Activated T-cell treated with anti-CD3 and anti-CD28 coated beads for 24 hours (primary cell): ENCODE data around the gene GPR137.

Source experiments
- DNase-seq: peaks from one replicate; pipeline ENCODE4 v3.0.0-alpha.2; 2020; ENCODE audit warnings: low read depth

Gene GPR137

DNA sequence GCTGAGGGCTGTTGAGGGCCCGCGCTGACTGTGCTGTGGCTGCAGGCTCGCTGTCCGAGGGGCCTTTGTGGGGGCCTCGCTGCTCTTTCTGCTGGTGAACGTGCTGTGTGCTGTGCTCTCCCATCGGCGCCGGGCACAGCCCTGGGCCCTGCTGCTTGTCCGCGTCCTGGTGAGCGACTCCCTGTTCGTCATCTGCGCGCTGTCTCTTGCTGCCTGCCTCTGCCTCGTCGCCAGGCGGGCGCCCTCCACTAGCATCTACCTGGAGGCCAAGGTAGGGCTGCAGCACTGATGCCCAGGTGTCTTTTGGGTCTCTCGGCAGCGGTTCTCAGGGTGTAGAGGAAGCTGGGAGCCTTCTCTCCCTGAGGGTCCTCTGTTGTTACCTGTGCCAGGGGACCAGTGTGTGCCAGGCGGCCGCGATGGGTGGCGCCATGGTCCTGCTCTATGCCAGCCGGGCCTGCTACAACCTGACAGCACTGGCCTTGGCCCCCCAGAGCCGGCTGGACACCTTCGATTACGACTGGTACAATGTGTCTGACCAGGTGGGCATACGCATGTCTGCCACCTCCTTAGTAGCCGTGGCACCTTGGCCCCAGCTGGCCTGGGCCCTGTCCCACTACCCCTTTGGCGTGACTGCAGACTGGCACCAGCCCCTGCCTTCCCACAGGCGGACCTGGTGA lies 2.2 kb downstream of the GPR137 start:
- no peak for DNase-seq

DNA sequence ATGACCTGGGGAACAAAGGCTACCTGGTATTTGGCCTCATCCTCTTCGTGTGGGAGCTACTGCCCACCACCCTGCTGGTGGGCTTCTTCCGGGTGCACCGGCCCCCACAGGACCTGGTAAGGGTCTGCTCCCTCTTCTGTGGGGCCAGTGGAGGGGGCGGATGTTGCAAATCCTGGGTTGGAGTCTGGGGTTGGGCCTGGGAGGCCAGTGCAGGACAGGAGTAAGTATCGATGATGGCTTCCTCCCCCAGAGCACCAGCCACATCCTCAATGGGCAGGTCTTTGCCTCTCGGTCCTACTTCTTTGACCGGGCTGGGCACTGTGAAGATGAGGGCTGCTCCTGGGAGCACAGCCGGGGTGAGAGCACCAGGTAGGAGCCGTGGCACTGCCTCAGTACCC lies 2.7 kb downstream of the GPR137 start:
- DNase-seq: no peak

DNA sequence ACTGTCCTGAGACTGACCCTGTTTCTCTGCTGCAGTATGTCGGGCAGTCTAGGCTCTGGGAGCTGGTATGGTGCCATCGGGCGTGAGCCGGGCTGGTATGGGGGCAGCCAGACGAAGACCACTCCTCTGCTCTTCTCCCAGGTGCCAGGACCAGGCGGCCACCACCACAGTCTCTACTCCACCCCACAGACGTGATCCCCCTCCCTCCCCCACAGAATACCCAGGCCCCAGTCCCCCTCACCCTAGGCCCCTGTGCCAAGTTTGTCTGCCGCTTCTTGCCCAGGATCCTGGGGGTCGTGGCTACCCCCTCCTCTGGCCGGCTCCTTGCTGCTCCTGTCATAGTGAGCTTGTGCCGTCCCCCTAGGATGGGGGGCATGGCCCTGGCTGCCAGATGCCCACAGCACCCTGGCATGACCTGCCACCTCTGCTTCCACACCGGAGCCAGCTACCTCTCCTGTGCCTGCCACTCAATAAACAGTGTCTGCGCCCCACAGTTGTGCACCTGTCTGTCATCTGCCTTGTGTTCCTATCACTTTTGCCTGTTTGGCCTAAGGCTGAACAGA lies 3.4 kb downstream of the GPR137 start:
- DNase-seq: no peak

DNA sequence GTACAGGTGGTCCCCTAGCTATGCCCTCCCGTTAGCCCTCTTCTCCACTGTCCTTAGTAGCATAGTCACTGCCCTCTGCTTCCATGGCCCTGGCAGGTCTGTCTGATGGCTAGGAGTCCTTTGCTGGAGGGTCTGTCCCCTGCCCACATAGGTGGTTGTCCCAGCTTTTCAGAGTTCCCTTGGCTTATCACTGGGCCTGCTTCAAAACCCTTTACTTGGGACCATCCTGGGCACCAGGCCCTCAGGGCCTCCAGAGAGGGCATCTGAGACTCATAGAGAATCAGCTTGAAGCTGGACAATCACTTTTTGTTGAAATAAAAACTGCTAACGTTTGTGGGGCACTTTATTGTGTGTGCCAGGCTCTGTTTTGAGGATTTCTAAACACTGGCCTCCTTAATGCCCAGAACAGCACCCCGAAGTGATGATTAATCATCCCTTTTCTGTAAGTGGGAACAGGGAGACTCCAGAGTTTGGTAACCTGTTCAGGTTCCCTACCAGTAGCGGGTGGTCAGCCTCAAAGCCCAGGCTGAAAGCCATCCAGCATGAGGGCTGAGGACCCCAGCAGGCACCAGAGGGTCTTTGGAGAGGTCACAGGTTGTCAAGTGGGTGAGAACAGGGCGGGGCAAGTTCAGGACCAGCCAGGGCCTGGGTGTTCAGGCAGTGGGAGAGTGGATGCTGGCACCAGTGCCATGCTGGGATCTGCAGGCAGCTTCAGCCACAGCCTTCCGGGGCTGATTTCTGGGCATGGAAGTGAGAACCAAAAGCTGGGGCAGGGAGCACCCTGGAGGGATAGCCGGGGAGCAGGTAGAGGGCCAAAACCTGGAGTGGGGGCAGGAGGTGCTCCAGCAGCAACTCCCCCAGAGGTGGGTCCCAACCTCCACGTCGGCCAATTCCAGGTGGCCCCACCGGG lies 5.0 kb downstream of the GPR137 start:
- no peak for DNase-seq

DNA sequence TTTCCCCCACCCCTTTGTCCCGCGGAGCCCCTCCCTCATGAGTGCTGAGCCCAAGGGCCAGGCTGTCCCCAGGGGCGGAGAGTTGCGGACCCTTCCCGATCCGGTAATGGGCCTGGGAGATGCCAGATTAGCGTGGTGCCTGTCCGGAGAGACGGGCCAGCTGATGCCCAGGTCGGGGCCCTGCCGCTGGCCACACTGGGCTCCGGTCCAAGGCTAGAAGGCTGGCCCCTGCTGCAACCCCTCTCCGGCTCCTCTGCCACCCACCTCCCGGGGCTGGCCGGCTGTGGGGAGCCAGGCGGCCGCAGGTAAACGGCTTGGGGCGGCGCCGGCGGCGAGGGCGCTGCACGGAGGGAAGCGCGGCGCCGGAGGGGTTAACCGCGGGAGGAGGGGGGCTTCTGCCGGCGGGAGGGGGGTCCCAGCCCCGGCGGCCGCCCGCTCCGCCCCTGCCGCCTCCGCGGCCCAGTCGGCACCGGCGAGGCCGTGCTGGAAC lies 5.7 kb downstream of the GPR137 start, which contains the start of gene KCNK4:
Gene KCNK4, plus strand, starts transcription at position 41 of the 490 bp plus-strand sequence. CDS start 1,717 bp downstream, outside the sequence.
- DNase-seq: no peak

DNA sequence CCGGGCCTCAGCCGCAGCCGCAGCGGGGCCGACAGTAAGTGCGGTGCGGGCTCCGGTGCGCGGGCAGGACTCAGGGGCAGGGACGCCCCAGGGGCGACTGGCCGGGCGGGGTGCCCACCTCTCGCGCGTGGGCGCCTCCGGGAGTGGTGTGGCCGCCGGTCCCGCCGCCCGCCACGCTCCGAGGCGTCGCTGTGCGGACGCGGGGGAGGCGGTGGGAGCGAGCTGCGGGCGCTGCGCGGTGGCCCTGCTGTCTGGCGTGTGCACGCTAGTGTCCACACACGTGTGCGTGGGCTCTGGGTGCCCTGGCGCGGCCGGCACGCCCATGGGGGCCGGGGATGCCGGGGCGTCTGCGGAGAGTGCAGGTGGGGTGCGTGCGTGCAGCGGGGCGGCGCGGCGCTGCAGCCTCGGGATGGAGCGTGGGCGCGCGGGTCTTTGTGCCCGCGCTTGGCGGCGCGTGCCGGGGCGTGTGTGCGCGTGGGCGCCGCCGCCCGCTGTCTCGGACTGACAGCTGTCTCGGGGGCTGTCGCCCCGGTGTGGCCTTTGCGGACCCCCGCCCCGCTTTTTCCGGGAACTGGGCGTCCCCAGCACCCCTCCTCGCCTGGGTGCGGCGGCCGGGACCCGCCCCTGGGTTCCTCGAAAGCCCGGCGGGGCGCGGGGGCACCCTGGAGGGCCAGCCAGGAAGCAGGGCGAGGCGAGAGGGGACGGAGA lies 6.3 kb downstream of the GPR137 start:
- no peak for DNase-seq

DNA sequence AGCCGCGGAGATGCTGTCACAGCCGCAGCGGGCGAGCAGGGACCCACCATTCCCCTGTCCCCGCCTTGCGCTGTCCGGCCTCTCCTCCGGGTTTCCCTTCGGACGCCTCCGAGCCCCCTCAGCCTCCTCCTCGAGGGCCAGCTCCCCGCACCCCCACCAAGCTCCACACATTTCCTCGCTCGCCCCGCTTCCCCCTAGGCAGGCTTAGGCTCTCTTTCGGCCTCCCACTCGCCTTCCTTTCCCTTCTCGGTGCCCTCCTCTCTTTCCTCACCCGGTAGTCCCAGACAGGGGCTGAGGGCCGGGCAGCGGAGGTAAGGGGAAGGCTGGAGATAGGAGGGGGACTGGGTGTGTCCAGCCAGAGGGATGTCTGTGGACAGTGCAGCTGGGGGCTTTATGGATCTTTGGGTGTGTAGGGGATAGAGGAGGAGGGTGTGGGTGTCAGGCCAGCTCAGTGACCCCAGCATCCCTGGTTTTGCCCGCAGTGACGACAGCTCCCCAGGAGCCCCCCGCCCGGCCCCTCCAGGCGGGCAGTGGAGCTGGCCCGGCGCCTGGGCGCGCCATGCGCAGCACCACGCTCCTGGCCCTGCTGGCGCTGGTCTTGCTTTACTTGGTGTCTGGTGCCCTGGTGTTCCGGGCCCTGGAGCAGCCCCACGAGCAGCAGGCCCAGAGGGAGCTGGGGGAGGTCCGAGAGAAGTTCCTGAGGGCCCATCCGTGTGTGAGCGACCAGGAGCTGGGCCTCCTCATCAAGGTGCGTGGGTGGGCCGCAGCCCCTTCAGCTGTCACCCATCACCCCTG lies 7.0 kb downstream of the GPR137 start:
- DNase-seq: no peak

DNA sequence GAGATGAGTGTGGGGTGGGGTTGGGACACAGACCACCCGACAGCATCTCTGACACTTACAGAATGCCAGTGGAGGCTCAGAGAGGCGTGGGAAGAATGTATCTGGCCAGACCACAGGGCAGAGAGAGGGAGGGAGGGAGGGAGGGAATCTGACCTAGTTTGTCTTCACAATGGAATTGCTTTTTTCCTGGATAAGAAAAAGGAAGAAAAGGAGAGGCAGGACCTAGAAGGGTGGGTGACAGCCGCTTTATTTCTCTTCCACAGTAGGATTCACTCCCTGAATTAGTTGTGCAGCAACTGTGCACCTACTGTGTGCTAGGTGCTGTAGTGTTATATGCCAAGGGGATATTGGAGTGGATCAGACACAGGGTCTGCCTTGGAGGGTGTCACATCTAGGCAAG lies 9.1 kb downstream of the GPR137 start:
- DNase-seq: no peak

DNA sequence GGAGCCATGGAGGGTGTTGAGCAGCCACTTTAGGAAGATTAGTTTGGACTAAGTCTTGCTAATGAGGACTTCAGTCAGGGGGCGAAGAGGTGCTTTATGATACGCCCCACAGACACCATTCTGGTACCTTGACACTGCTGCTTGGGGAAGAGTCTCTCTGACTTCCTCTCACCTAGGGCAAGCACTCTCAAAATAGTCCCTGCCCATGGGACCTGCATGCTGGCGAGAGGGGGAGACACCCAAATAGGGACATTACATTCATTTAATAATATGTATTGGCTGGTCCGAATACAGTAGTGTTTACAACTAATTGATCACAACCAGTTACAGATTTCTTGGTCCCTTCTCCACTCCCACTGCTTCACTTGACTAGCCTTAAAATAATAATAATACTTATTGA lies 10.1 kb downstream of the GPR137 start:
- DNase-seq: no peak

DNA sequence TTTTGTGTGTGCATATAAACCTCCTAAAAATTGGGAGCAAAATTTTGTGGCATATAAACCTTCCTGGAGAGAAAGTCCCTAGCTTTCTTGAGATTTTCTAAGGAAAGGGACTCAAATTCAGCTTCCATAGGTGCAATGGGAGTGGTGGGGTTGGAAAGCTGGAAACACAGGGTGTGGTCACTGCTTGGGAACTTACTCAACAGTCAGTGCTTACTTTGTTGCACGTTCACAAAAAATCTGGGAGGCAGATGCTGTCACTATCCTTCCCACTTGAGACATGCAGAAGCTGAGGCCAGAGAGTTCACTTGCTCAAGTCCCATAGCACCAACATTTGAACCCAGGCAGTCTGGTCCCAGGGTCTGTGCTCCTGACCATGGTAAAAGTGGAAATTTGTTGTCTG lies 10.6 kb downstream of the GPR137 start:
- DNase-seq: no peak

DNA sequence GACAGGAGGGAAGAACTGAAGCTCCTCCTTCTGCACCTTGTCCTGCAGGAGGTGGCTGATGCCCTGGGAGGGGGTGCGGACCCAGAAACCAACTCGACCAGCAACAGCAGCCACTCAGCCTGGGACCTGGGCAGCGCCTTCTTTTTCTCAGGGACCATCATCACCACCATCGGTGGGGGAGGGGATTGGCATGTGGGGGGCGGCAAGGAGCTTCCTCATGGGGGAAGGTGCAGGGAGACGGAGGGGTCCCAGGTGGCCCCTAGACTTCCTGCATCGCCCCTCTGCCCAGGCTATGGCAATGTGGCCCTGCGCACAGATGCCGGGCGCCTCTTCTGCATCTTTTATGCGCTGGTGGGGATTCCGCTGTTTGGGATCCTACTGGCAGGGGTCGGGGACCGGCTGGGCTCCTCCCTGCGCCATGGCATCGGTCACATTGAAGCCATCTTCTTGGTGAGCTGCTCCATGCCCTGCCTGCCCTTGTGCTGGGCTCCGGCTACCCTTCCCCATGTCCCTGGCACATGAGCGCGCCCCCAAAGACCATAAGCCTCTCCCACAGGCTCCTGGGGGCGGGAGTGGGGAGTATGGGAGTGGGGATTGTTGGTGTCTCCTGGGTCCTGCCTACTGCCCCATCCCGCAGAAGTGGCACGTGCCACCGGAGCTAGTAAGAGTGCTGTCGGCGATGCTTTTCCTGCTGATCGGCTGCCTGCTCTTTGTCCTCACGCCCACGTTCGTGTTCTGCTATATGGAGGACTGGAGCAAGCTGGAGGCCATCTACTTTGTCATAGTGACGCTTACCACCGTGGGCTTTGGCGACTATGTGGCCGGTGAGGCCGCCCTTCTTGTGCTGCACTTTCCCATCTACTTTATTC lies 11.4 kb downstream of the GPR137 start:
- DNase-seq: no peak

DNA sequence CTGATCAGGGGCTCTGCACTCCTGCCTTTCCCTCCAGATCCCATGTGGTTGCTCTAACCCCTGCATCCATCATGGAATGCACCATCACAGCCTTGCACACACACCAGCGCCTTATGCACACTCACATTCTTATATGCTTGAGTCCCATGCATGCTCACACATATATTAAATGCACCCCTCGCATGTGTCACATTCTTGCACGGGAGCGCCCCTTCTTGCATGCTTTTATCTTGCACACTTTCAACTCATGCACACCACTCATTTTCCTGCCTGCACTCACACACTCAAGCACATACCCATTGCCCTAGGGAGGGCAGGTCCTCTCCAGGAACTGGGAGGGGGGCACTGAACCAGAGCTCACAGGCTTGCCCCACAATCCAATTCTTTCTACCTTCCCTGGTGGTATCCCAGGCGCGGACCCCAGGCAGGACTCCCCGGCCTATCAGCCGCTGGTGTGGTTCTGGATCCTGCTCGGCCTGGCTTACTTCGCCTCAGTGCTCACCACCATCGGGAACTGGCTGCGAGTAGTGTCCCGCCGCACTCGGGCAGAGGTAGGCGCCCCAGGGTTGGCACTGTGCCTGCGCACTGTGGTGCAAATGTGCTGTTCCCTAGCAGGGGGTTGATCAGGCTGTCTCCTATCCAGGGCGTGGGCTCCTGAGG lies 12.2 kb downstream of the GPR137 start:
- DNase-seq: no peak

DNA sequence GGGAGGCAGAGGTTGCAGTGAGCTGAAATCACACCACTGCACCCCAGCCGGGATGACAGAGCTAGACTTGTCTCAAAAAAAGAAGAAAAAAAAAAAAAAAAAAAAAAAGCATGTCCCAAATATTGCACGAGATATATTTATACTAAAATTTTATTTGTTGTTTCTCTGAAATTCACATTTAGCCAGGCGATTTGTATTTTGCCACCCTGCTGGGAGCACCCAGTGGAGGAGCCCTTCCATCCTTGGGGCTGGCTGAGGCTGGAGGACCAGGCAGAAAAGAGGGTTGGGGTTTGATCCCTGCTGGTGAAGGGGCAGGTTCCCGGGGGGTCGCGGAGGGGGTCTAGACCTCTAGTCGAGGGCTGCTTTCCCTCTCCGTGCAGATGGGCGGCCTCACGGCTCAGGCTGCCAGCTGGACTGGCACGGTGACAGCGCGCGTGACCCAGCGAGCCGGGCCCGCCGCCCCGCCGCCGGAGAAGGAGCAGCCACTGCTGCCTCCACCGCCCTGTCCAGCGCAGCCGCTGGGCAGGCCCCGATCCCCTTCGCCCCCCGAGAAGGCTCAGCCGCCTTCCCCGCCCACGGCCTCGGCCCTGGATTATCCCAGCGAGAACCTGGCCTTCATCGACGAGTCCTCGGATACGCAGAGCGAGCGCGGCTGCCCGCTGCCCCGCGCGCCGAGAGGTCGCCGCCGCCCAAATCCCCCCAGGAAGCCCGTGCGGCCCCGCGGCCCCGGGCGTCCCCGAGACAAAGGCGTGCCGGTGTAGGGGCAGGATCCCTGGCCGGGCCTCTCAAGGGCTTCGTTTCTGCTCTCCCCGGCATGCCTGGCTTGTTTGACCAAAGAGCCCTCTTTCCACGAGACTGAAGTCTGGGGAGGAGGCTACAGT lies 13.6 kb downstream of the GPR137 start:
- DNase-seq: no peak

DNA sequence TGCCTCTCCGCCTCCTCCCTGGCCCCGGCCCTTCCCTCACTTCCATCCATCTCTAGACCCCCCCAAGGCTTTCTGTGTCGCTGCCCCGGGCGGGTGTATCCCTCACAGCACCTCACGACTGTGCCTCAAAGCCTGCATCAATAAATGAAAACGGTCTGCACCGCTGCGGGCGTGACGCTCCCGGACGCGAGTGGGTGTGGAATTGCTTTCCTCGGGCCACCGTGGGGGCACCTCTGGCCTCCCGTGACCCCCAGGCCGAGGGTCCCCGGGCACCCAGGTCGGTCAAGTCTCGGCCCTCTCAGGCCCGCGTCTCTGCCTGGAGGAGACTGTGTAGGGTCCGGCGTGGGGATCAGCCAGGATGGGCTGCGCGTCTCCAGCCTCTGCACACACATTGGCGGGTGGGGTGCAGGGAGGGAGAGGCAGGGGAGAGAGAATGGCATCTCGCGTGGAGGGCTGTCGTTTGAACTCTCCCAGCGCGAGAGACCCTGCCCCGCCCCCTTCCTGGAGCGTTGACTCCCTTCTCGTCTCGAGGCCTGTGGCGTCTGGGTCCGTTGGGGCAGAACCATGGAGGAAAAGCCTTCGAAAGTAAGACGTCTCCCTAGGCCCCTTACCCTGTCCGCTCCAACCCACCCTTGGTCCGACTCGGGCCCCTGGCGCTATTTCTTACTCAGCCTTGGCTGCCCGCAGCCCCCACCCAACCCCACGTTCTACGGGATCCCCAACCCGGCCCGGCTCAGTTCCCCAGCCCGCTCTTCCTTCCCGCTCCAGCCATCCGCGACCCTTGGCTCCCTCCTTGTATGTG lies 14.4 kb downstream of the GPR137 start, which contains the start of gene CATSPERZ:
Gene CATSPERZ, plus strand, starts transcription at position 512 of the 802 bp plus-strand sequence. Its CDS starts 53 bp downstream, at position 565.
- no peak for DNase-seq

DNA sequence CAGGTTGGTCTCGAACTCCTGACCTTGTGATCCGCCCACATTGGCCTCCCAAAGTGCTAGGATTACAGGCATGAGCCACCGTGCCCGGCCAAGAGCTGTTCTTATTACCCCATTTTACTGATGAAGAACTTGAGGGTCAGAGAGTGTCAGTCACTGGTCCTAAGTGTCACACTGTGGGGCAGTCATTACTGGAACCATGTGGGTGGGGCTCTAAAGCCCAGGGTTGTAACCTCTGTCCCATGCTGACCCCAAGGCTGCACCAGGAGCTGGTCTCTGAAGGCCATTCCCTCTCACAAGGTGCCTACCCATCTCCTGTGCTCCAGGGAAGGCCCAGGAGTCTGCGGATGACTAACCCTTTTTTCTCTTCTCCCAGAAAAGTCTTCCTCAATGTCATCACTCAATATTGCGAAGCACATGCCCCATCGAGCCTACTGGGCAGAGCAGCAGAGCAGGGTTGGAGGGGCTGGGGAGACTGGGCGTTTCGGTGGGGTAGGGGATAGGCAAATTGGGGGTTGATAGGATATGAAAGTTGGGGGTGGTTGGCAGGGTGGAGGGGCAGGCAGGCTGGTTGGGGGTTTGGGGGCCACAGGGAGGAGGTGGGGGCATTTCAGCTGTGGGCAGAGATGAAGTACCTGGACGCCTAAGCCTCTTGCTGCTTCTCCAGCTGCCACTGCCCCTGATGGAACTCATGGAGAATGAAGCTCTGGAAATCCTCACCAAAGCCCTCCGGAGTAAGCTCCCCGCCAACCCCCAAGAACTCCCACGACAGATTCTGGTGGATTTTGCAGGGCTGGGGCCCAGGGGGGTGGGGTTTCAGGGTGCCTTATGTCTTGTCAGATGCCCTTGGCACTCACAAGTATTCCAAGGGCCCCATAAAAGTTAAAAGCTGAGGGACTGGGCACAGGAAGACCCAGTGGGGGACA lies 17.7 kb downstream of the GPR137 start:
- DNase-seq: no peak

DNA sequence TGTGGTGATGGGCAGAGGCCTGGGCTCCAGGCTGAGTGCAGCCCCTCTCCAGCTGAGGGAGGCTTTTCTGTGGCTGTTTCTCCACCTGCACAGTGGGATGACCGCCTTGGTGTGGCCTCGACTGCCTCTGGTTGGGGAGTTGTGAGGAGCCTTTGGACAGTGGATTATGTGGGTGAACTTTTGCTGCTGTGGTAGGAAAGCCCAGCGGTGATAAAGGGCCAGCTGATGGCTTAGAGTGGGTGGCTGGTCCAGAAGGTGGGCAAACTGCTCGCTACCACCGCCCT lies 18.3 kb downstream of the GPR137 start:
- no peak for DNase-seq
